Activated CD8-positive, alpha-beta memory T cell treated with anti-CD3 and anti-CD28 coated beads for 36 hours (primary cell): ENCODE results near the gene SPTBN5. TPM values are rescaled to one million over a fixed set of nuclear protein-coding genes. Genes with fewer than 3 reads are reported as not detected.

Experiments
- CTCF ChIA-PET: fragments of 350-600 bp; sonication (Branson Sonifier 250); formaldehyde crosslinking; loops from one replicate; lab custom pipeline; 2021; ENCODE audit warnings: antibody characterized with exemption; lab: Charles Lee
- POLR2A ChIA-PET: fragments of 350-600 bp; sonication (Branson Sonifier 250); formaldehyde crosslinking; loops from one replicate; lab custom pipeline; 2021; ENCODE audit warnings: antibody characterized with exemption; lab: Charles Lee
- total RNA-seq, 2 experiments: library from RNA; stranded (reverse); gene quantifications; one replicate each; pipeline ENCODE4 v1.2.3, GENCODE V29; 2021

SPTBN5 gene
- total RNA-seq, 2 experiments from 2014 or later: 0.21 to 0.23 TPM

GRCh38 chr15:41862515-41863116 is 31.2 kb downstream of the SPTBN5 start:
- ChIA-PET POLR2A (no interaction called here), CTCF (interaction anchor here (0.7 to 1.3 kb wide), 3 partner anchors 9 to 17 kb away, joined by 3 to 4 read pairs (median 3); no protein-coding TSS in a partner anchor)

- POLR2A ChIA-PET: no interaction called here
- CTCF ChIA-PET: interaction anchor here (0.7 to 1.3 kb wide), 4 partner anchors 9 to 18 kb away, joined by 3 to 4 read pairs (median 4); no protein-coding TSS in a partner anchor
Measured at GRCh38 chr15:41861736-41862356, 32.0 kb downstream of the SPTBN5 start.

- CTCF ChIA-PET: interaction anchor here (1.3 kb wide), 1 partner anchor 11 kb away, joined by 4 read pairs; no protein-coding TSS in a partner anchor
- POLR2A ChIA-PET: no interaction called here
Measured at GRCh38 chr15:41860049-41860828, 33.6 kb downstream of the SPTBN5 start.

GRCh38 chr15:41858756-41859155 is 35.1 kb downstream of the SPTBN5 start:
- POLR2A ChIA-PET: no interaction called here

DNA sequence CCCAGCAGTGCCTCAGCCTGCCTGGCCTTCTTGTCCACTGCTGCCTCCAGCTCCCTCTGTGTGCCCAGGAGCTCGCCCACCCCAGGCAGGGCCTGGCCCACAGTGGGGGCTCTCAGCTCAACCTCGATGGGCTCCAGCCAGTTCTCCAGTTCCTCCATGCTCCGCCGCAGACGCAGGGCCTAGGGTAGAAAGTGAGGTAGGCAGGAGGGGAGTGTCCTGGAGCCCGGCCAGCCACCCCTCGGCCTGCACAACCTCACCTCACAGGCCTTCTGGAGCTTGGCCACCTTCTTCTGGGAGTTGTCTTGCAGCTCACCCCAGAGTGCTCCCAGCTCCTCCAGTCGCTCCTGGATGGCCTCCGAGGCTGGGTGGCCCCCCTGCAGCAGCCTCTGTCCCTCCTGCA is 36.5 kb downstream of the SPTBN5 start:
- ChIA-PET POLR2A (no interaction called here), CTCF (no interaction called here)

More at GRCh38 chr15:41858756-41859155, 35.1 kb downstream of the SPTBN5 start:
- CTCF ChIA-PET: interaction anchor here (0.5 to 0.6 kb wide), 2 partner anchors 317 to 437 kb away, joined by 3 read pairs; no protein-coding TSS in a partner anchor

- ChIA-PET CTCF (no interaction called here), POLR2A (no interaction called here)
Measured at GRCh38 chr15:41856716-41857115, 37.1 kb downstream of the SPTBN5 start.

- POLR2A ChIA-PET: no interaction called here
- CTCF ChIA-PET: no interaction called here
Measured at GRCh38 chr15:41856262-41856661, 37.6 kb downstream of the SPTBN5 start.

GRCh38 chr15:41855261-41855961 is 38.4 kb downstream of the SPTBN5 start:
- CTCF ChIA-PET: no interaction called here
- POLR2A ChIA-PET: no interaction called here

GRCh38 chr15:41854443-41854842 is 39.4 kb downstream of the SPTBN5 start:
- CTCF ChIA-PET: no interaction called here
- POLR2A ChIA-PET: no interaction called here

DNA sequence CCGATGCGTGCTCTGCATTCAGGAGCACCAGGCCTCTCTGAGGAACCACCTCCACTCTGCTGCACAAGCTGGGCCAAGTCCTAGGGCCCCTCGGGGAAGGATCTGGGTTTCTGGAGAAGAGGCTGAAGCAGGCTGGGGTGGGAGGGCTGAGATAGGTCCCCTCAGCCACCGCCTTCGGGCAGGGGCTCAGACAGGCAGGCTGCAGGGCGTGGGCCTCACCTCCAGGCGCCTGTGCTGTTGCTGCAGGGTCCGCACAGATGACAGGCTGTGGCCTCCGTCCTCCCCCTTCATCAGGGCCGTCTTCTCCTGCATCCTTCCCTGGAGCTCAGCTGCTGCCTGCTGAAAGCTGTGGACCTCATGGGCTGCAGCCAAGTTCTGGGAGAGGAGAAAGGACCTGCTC is 40.0 kb downstream of the SPTBN5 start:
- POLR2A ChIA-PET: no interaction called here
- CTCF ChIA-PET: interaction anchor here (1.4 kb wide), 1 partner anchor 8 kb away, joined by 3 read pairs; no protein-coding TSS in a partner anchor

DNA sequence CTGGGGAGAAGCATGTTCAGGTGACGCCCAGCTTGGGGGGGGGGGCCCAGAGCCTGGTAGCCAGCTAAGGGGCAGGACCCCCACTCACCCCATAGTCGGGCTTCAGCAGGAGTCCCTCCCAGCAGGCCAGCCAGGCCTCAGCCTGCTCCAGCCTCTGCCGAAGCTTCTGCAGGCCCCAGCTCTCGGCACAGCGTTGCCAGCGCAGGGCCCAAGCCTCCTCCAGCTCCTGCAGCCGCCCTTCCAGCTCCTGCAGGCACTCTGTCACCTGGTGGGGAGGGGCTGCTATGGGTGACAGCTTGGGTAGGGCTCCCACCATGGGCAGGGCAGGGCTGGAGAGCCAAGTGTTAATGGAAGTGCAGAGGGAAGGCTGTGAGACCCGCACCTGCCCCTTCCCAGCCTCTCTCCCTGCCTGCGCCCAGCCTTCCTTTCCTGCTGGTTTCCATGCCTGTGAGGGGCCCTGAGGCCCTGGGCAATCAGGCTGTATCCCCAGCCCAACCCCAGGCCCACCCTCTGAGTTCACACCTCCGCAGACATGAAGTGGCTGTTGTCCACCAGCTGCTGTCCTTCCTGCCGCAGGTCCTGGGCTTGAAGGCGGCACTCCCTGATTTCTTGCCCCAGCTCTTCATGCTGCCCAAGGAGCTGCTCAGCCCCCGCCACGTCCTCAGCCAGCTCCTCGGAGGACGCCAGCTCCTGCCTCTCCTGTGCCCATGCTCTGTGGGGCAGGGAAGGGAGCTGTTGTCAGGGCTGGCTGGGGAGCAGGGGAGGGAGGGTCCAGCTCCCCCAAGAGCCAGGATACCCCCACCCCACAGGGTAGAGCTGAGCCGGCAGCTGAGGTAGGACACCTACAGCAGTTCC is 40.9 kb downstream of the SPTBN5 start:
- ChIA-PET CTCF (interaction anchor here (1.4 kb wide), 1 partner anchor 9 kb away, joined by 3 read pairs; no protein-coding TSS in a partner anchor), POLR2A (no interaction called here)

- ChIA-PET CTCF (interaction anchor here (1.1 kb wide), 1 partner anchor 10 kb away, joined by 4 read pairs; no protein-coding TSS in a partner anchor), POLR2A (no interaction called here)
Measured at GRCh38 chr15:41851755-41852370, 42.0 kb downstream of the SPTBN5 start.

DNA sequence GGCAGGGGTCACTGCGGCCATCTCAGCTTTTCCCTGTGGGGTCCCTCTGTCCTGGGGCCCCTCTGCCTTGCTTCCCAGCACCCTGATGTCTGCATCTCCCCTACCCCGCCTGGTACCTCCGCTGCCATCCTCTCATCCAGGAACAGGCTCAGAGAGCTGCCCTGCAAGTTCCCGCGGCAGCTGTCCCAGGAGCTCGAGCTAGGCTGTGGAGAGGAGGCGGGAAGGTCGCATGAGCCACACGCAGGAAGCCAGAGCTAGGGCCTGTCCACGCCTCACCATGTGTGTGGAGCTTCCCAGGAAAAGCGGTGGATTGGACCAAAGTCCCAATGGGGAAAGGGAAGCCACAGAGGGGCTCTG is 42.7 kb downstream of the SPTBN5 start:
- ChIA-PET POLR2A (no interaction called here), CTCF (interaction anchor here (1.1 kb wide), 1 partner anchor 11 kb away, joined by 4 read pairs; no protein-coding TSS in a partner anchor)

- CTCF ChIA-PET: interaction anchor here (0.6 kb wide), 1 partner anchor 28 kb away, joined by 3 read pairs; no protein-coding TSS in a partner anchor
- POLR2A ChIA-PET: no interaction called here
Measured at GRCh38 chr15:41850482-41851166, 43.2 kb downstream of the SPTBN5 start.

GRCh38 chr15:41849861-41850260 is 44.0 kb downstream of the SPTBN5 start:
- ChIA-PET CTCF (interaction anchor here (0.6 kb wide), 2 partner anchors 28 to 312 kb away, joined by 3 read pairs; no protein-coding TSS in a partner anchor), POLR2A (no interaction called here)

DNA sequence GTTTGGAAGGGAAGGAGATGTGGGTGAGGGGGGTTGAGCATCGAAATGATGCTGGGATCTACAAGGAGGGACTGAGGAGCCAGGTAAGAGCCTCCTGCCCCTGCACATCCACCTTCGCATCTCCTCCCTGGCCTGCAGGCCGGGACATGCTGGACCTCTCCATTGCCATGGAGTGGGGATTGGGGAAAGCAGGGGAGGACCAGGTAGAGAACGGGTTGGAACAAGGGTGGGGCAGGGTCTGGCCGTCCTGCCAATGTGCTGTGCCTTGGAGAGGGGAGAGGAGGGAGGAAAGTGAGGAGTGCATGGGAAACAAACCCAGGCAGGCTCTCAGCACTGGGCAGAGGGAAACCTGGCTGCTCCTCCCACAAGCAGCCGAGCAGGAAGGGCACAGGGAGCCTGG is 44.6 kb downstream of the SPTBN5 start:
- POLR2A ChIA-PET: no interaction called here
- CTCF ChIA-PET: no interaction called here

GRCh38 chr15:41848631-41849030 is 45.2 kb downstream of the SPTBN5 start:
- ChIA-PET POLR2A (no interaction called here), CTCF (no interaction called here)
